ENCODE results near the gene MAP2K3. TPM values are rescaled to one million over a fixed set of nuclear protein-coding genes. Genes with fewer than 3 reads are reported as not detected.

MAP2K3 gene
- total RNA-seq, 1 experiment from 2014 or later = 98.1 TPM

GRCh38 chr17:21359483-21359840 is 75.0 kb downstream of the MAP2K3 start:
- H3K9me3 ChIP-seq (ENCODE audit: insufficient read depth, low read depth) = no peaks in the 10 kb centered on the region
- no TSS peak for BruUV-seq (replicated peaks)
- H2AFZ ChIP-seq = no peak overlapping the region
- H3K4me2 ChIP-seq = no peak overlapping the region
- no peaks in the 10 kb centered on the region for H3K9me2 ChIP-seq (ENCODE audit: insufficient read depth)
- H4K20me1 ChIP-seq (ENCODE audit: insufficient read depth) = no peaks in the 10 kb centered on the region
- no peaks in the 10 kb centered on the region for H3K27me3 ChIP-seq (ENCODE audit: insufficient read depth, low read depth)
- no peaks in the 10 kb centered on the region for H3K36me3 ChIP-seq (ENCODE audit: low read depth)
- H3K27ac ChIP-seq = no peak overlapping the region
- ChIA-PET CTCF (interaction anchor here (0.9 kb wide), 1 partner anchor 15 kb away, joined by 3 read pairs; no protein-coding TSS in a partner anchor), POLR2A (ENCODE audit: unreplicated experiment) (no interaction called here)
- no peaks in the 10 kb centered on the region for H3F3A ChIP-seq (ENCODE audit: insufficient read depth, low read depth)
- TF ChIP-seq EZH2 (IDR thresholded peaks at IDR 0.05; ENCODE audit: low read depth) = no peak
- H3K4me3 ChIP-seq = no peak overlapping the region
- peaks cover 10% of the 10 kb centered on the region for H3K4me1 ChIP-seq (replicated peaks; ENCODE audit: insufficient read depth)
- intact Hi-C loops (cut with micrococcal nuclease; ENCODE audit: unreplicated experiment) = no loop called here
- DNase-seq = no peak
- H3K79me2 ChIP-seq (ENCODE audit: low read depth) = no peaks in the 10 kb centered on the region

- no peak for DNase-seq
- no peaks in the 10 kb centered on the region for H3K79me2 ChIP-seq (ENCODE audit: low read depth)
- BruUV-seq (replicated peaks) = no TSS peak
- H3K9me2 ChIP-seq (ENCODE audit: insufficient read depth) = no peaks in the 10 kb centered on the region
- H4K20me1 ChIP-seq (ENCODE audit: insufficient read depth) = no peaks in the 10 kb centered on the region
- no peak overlapping the region for H3K4me3 ChIP-seq
- POLR2A ChIA-PET (ENCODE audit: unreplicated experiment) = no interaction called here
- no peaks in the 10 kb centered on the region for H3K9me3 ChIP-seq (ENCODE audit: insufficient read depth, low read depth)
- TF ChIP-seq CTCF (conservative IDR thresholded peaks at IDR 0.05) (no peak), EZH2 (IDR thresholded peaks at IDR 0.05; ENCODE audit: low read depth) (no peak)
- H2AFZ ChIP-seq = no peak overlapping the region
- no peak overlapping the region for H3K27ac ChIP-seq
- H3F3A ChIP-seq (ENCODE audit: insufficient read depth, low read depth) = no peaks in the 10 kb centered on the region
- CTCF ChIA-PET = no interaction called here
- no peaks in the 10 kb centered on the region for H3K36me3 ChIP-seq (ENCODE audit: low read depth)
- H3K27me3 ChIP-seq (ENCODE audit: insufficient read depth, low read depth) = no peaks in the 10 kb centered on the region
- H3K4me2 ChIP-seq = no peak overlapping the region
- intact Hi-C loops (cut with micrococcal nuclease; ENCODE audit: unreplicated experiment) = no loop called here
- peaks cover 10% of the 10 kb centered on the region for H3K4me1 ChIP-seq (replicated peaks; ENCODE audit: insufficient read depth)
Measured at GRCh38 chr17:21360048-21360447, 75.5 kb downstream of the MAP2K3 start.

DNA sequence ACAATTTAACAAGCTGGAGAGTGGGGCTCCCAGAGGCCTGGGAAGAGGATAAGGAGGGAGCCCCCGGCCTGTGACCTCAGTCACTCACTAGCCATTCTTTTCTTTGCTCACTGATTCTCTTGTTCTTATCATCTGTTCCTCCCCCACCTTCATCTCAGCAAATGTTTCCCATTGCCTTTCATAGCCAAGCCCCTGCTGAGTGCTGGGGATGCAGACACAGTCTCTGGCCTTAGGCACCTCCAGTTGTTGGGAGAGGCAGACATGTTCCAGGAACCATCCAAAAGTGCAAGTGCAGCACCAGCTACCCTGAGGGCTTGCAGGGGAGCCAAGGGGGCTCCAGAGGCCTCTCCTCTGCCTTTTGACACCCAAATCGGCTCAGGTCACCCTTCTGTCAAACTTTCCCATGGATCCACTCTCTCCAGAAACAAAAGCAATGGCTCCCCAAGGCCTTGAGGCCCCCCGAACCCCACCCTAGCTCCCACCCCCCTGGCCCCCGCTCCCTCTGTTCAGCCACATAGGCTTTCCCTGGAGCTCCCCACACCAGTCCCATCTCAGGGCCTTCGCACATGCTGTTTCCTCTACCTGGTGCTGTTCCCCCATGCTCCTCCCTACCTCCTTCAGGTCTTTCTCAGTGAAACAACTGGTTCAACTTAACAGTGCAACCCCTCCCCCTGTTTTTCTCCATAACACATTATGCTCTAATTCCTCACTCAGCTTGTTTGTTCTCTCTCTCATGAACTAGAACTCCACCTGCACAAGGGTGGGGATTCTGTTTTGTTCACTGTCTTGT is 76.7 kb downstream of the MAP2K3 start:
- CTCF ChIA-PET = no interaction called here
- Histone ChIP-seq H3K27me3 (ENCODE audit: insufficient read depth, low read depth) (no peaks in the 10 kb centered on the region), H3K27ac (no peak overlapping the region), H2AFZ (no peak overlapping the region), H3K9me3 (ENCODE audit: insufficient read depth, low read depth) (no peaks in the 10 kb centered on the region), H3K36me3 (ENCODE audit: low read depth) (no peaks in the 10 kb centered on the region), H3K79me2 (ENCODE audit: low read depth) (no peaks in the 10 kb centered on the region), H3K4me2 (no peak overlapping the region), H3F3A (ENCODE audit: insufficient read depth, low read depth) (no peaks in the 10 kb centered on the region), H4K20me1 (ENCODE audit: insufficient read depth) (no peaks in the 10 kb centered on the region), H3K4me1 (replicated peaks; ENCODE audit: insufficient read depth) (peaks cover 10% of the 10 kb centered on the region), H3K9me2 (ENCODE audit: insufficient read depth) (no peaks in the 10 kb centered on the region), H3K4me3 (no peak overlapping the region)
- no peak for DNase-seq
- intact Hi-C loops (cut with micrococcal nuclease; ENCODE audit: unreplicated experiment) = no loop called here
- no peak for TF ChIP-seq EZH2 (IDR thresholded peaks at IDR 0.05; ENCODE audit: low read depth)
- no peak for TF ChIP-seq CTCF (conservative IDR thresholded peaks at IDR 0.05)
- POLR2A ChIA-PET (ENCODE audit: unreplicated experiment) = no interaction called here
- BruUV-seq (replicated peaks) = no TSS peak

Measured in PC-9 (cell line).